NCI-H1436 (cell line): ENCODE data around the gene FYN.
"Not testable (repeated sequence)": the region's sequence is repeated elsewhere in the genome, so short reads cannot be mapped to it uniquely, and the experiment has no call there.

Experiments
- DNase-seq: peaks from one replicate; lab custom pipeline; 2025; lab: John Stamatoyannopoulos, UW

Gene FYN

GRCh38 chr6:111850295-111850937 lies 22.8 kb downstream of the FYN start:
- DNase-seq: no peak

DNA sequence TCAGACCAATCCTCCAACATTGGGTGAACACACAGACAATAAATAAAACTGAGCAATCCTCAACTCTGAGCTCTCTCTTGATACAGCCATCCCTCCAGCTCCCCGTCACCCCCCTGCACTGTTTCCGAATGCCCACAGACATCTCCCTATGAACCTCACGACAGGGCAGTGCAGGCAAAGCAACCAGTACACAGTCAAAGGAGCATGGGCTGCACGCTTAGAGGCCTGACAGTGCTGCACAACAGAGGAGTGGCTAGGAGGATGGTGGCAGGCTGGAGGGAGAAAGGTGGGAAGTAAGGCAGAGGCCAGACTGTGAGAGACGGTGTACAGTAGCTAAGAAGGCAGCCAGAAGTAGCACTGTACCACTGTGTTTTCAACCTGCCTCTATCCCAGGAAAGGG lies 24.0 kb downstream of the FYN start:
- DNase-seq: no peak

- DNase-seq: no peak
Measured at GRCh38 chr6:111848262-111848812, 24.9 kb downstream of the FYN start.

- no peak for DNase-seq
Measured at GRCh38 chr6:111846492-111847409, 26.5 kb downstream of the FYN start.

GRCh38 chr6:111846066-111846465 lies 27.2 kb downstream of the FYN start:
- no peak for DNase-seq

DNA sequence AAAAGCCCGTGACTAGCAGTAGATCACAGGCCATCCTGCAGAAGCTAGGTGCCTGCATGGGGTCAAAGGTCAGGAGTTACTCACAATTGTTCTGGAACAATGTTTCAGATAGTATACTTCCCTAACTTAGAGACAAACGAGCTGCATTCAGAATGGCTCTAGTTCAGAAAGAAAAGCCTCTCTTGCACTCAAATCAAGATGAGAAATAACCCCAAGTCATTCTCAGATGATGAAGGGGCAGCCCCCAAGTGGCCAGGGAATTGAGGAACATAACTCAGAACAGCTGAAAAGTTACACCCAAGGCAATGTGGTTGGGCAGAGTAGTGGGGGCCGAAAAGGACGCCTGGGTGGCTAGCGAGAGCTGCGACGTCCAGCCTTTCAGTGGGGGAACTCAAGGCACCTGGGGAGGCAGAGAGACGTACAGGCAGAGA lies 27.8 kb downstream of the FYN start:
- DNase-seq: no peak

DNA sequence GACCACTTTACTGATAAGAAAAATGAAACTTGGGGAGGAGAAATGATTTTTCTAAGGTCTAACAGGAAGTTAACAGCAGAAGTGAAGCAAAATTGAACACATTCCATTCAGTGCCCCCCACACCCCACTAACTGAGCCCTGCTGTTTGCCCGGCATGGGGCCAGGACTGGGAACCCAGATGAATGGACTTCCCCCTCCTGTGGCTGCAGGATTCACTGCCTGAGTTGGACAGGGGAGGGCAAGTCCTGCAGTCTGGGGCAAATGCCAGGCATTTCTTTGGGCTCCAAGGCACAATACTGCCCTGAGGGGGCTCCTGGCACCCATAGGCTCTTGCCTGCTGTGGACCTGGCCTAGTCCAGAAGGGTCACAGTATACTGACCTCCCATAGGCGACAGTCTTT lies 28.3 kb downstream of the FYN start:
- DNase-seq: no peak

GRCh38 chr6:111844376-111844775 lies 28.9 kb downstream of the FYN start:
- DNase-seq: no peak

- no peak for DNase-seq
Measured at GRCh38 chr6:111843347-111844147, 29.7 kb downstream of the FYN start.

DNA sequence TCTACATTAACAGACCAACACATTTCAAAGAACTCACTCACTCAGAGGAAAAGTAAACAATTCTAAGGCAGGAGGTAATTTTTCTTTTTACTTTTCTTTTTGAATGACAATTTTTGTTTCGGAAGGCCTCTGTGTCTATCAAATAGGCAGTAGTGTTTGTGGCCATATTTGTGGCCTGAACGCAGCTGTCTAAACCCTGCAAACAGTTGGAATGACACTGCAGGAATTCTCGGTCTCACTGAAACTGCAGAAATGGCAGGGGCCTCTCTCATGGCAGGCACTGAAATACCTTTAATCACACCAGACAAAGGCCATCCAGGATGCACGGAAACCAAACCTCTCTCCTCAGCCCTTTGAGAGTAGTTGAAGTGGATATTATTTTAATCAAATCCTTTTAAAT lies 30.4 kb downstream of the FYN start:
- no peak for DNase-seq

- no peak for DNase-seq
Measured at GRCh38 chr6:111842271-111842822, 30.9 kb downstream of the FYN start.

- DNase-seq: no peak
Measured at GRCh38 chr6:111841822-111842221, 31.4 kb downstream of the FYN start.

- no peak for DNase-seq
Measured at GRCh38 chr6:111840803-111841202, 32.4 kb downstream of the FYN start.

- DNase-seq: no peak
Measured at GRCh38 chr6:111838749-111839484, 34.3 kb downstream of the FYN start.

DNA sequence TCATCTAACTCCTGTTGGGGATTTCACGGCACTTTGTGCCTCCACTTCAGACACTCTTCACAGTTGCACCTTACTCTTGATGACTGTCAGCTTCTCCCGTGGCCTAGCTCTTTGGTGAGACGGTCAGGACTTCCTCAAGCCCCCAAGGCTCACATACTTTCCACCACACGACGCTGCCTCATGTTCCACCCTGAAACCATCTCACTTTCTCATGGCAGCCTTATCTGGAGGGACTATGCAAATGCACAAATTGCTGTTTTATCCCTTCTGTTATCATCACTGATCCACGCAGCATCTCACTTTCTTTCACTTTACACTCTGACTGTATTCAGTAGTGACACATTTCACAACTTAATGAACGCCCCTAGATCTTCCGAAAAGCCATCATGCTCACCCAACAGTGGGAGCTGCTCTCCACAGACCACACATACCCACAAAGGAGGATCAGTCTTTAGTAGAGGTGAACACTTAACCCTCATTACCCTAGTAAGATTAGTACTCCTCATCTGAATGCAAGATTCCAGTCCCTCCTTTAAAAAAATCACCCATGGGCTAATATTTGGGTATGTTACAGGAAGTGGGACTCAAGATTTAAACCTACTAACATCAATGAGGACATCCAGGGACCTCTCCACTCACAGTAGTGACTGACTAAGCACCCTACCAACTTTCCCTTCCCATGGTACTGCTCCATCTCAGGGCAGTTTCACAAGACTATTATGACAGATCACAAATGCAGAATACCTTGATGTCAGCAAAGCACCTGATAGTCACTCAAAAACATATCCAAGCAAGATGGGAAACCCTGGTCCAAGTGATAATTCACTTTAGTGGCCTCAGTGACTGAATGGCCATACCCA lies 35.4 kb downstream of the FYN start:
- DNase-seq: no peak

- DNase-seq: no peak
Measured at GRCh38 chr6:111837007-111837406, 36.2 kb downstream of the FYN start.

GRCh38 chr6:111835807-111836206 lies 37.4 kb downstream of the FYN start:
- DNase-seq: no peak

DNA sequence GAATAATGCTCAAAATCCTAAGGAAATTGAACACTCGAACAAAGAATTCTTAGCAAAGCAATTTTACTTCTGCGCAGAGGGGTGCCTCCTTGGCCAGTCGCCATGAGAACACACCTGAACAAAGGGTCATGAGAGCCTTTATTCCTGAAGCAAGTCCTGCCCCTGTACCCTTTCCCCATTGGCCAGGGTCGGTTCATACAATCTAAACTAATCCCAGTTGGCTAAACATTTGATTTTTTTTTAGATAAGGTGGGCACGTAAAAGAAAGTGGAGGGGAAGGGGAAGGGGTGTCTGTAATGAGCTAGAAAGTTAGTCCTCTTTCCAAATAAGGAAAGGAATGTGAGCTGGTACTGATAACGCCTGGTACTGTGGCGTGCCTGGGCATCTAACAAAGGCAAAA lies 37.9 kb downstream of the FYN start:
- DNase-seq: not testable (repeated sequence)

DNA sequence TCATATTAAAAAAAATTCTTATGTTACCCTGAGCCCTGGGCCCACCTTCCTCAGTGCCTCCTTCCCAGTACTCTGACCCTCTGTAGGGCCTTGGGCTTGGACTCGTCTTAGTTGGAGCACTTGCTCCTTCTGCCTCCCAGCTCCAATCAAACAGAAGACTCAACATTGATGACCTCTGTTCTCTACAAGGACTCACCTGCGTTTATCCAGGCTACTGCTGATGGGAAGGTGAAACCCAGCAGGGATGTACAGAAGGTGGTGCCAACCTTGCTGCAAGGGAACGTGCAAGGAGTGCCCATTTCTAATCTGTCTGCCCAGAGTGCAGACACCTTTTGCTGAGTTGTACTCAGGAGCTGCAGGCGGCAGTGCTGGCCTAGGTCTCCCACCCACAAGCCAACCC lies 38.9 kb downstream of the FYN start:
- DNase-seq: no peak

GRCh38 chr6:111832833-111833418 lies 40.3 kb downstream of the FYN start:
- no peak for DNase-seq
